SW 1271 (cell line): ENCODE measurements around the gene PHTF1.
A peak's percentile ranks its signal among the peaks of the same experiment; 100 is the strongest.
"Not testable (repeated sequence)": the region's sequence is repeated elsewhere in the genome, so short reads cannot be mapped to it uniquely, and the experiment has no call there.

Experiments used
- DNase-seq, 2 experiments: peaks; one replicate each; lab custom pipeline; 2025; lab: John Stamatoyannopoulos, UW

PHTF1 gene

DNA sequence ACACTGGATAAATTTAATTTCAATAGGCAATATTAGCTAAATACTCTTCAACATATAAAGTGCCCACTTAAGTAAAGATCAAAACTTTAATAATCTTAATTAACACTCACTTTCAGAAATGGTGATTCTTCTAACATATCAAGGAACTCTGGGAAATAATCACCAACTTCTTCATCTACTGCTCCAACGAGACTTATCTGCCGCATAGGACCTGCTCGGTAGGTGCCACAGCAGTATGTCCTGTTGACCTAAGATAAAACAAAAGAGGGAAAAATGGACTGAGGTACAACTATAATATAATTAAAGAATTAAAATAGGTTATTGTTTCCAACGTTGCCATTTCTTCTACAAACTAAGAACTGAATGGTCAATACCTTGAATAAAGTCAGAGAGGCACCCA is 18.3 kb upstream of the PHTF1 start:
- no peak for DNase-seq

DNA sequence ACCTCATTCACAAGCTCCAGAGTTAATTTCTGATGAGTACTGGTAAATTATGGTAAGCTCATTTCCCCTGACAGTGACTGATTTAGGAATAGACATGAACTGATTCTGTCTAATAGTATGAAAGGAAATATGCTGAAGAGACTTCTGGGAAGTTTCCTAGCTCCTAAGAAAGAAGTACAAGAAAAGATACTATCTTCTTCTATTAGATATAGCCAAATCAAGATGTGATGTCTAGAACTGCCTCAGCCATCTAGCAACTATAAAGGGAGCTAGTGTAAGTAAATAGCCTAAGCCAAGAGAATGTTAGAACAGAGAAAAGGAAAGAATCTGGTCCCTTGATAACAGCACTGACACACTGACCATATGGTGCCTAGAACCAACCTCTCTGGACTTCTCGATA is 10.7 kb upstream of the PHTF1 start:
- no peak for DNase-seq

GRCh38 chr1:113769601-113769970 is 10.3 kb upstream of the PHTF1 start:
- no peak for DNase-seq

DNA sequence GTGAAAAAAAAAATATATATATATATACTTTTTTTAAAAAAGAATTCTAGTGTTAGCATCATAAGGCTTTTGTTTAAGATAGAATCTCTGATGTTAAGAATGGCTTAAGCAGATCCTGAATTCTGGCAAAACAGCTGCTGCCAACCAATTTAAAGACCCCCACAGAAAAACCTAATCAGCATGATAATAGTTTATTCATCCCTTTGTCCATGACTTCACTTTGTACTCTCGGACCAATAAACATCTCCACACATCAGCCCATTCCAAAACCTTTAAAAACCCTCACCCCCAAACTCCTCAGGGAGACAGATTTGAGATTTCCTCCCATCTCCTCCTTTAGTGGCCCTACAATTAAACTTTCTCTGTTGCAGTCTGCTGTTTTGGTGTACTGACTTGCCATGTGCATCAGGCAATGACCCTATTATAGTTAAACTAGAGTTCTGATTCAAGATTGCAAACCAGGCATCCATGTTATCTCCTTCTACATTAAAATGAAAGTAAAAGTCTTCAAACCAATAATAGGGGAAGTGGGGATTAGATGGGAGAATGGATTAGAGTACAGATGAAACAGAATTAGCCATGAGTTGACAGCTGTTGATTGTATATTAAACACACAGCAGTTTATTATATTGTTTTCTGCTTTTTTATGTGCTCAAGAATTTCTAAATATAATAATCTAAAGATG is 9.8 kb upstream of the PHTF1 start:
- DNase-seq: no peak

- DNase-seq: no peak
Observed at GRCh38 chr1:113765306-113766230, 6.3 kb upstream of the PHTF1 start.

DNA sequence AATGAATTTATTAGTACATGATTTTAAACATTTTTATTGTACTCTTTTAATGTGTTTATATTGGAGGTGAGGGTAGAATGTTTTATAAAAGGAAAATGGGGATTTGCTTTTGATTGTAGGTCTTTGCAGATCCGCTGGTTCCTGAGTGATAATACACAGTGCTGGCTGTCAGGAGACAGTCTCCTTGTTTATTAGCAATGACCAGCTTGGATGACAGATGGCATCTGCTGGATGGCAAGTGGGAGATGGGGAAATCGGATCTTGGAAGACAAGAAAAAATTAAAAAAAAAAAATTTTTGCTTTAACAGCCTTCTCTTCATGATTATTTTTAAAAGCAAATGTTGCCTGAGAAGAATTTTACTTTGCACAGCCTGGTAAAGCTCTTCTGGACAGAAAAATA is 4.4 kb upstream of the PHTF1 start:
- no peak for DNase-seq

GRCh38 chr1:113761937-113762336 is 2.7 kb upstream of the PHTF1 start:
- no peak for DNase-seq

DNA sequence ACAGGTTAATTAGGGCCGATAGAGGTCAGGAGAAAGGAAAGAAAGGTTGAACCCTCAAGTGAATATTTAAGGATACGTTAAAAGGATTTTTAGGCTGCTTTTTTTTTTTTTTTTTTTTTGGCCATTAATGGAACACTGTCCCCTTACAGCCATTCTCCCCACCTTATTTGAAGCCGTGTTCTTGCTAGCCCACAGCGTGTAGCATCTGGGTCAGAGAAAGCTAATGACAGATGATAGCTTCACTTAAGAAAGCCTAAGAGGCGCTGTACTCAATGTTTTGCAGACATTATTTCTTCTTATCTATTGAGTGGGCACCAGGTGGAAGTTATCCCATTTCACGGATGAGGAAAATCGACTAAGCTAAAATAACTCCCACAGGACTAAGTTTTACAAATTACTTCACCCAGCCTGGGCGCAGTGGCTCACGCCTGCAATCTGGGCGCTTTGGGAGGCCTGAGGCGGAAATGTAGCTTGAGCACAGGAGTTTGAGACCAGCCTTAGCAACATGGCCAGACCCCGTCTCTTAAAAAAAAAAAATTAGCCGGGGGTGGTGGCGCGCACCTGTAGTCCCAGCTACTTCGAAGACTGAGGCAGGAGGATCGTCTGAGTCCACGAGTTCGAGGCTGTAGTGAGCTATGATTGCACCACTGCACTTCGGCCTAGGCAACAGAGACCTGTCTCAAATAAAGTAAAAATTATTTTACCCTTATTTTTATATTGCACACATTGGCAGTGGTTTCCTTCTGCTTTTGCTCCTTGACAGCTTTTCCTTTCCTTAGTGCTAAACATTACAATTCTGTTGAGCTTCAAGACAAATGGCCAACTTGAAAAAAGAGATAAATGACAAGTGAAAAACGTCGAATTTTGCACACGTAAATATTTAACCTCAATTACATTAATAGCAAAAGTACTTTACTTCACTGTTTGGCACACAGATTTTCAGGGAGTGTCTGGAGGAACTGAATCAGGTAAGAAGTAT is 1.1 kb upstream of the PHTF1 start:
- DNase-seq: no peak

- peak; percentile 12 to 45 for DNase-seq
Observed at GRCh38 chr1:113758631-113759332, 504 bp downstream of the PHTF1 start.

- no peak for DNase-seq
Observed at GRCh38 chr1:113756461-113756860, 2.8 kb downstream of the PHTF1 start.

GRCh38 chr1:113753333-113753732 is 6.0 kb downstream of the PHTF1 start:
- DNase-seq: not testable (repeated sequence)

DNA sequence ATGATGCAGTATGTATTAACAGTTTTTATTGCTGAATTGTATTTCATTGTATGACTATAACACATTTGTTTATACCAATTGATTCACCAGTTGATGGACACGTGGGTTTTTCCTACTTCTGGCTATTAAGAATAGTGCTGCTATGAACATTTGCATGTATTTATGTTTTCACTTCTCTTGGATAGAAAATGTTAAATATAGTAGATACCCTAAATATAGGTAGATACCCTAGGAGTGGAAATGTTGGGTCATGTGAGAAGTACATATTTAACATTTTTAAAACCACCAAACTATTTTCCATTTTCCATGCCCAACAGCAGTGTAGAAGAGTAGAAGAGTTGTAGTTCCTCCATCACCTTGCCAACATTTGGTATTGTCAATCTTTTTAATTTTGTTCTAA is 7.8 kb downstream of the PHTF1 start:
- DNase-seq: no peak

DNA sequence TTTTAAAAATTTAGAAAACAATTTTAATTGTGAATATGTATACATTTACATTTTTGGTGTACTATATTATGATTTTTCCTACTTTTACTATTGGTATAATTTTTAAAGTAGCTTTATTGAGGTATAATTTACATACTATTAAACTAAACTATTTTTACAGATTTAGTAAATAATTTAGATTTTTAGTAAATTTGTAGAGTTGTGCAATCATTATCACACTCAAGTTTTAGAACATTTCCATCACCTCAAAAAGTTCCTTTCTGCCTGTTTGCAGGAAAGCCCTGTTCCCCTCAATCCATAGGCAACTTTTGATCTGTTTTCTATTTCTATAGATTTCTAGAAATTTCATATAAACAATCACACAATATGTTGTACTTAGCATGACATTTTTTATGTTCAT is 8.2 kb downstream of the PHTF1 start:
- no peak for DNase-seq

DNA sequence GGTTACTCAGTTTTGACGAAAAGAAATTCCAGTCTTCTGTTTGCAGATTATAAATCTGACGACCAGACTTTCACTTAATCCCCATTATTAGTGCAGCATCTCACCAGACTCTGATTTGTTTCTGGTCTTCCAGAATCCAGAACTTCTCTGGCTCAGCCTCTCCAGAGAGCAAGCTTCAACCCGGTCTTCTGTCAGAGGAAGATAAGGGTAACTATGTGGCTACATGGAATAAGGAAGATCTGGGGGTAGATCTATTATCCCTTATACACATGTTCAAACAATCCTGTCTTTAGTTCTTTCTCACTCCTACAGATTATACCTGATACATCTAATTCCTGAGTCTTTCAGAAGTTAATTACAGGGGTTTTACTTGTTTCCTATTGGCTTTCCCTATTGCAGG is 9.9 kb downstream of the PHTF1 start:
- no peak for DNase-seq

- DNase-seq: peak in 1 of 2 experiments; percentile 15
Observed at GRCh38 chr1:113747376-113747775, 11.9 kb downstream of the PHTF1 start.

DNA sequence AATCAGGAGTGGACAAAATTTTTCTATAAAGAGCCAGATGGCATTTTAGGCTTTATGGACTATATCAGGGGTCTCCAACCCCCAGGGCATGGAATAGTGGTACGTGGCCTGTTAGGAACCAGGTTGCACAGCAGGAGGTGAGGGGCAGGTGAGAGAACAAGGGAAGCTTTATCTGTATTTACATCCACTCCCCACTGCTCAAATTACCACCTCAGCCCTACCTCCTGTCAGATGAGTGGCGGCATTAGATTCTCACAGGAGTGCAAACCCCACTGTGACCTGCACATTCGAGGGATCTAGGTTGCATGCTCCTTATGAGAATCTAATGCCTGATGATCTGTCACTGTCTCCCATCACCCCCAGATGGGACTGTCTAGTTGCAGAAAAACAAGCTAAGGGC is 13.9 kb downstream of the PHTF1 start:
- DNase-seq: no peak

DNA sequence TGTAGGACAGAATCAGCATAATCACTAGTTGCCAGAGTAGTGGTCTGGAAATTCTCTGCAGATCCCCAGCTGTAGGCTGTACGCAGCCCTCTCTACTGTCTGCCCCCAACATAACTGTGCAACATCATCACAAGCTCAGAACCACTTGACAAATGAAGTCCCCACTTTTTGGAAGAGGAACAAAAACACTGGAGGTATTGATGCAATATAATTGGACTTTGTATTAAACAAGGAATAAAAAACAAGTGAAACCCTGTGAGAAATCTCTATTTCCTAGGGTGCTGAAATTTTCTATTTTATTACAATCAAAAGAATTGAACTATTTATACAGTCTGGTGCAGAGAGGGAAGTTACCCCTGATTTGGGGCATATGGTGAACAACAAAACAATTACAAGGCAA is 15.2 kb downstream of the PHTF1 start:
- no peak for DNase-seq

GRCh38 chr1:113742515-113742914 is 16.8 kb downstream of the PHTF1 start:
- DNase-seq: no peak

GRCh38 chr1:113734357-113735055 is 24.8 kb downstream of the PHTF1 start:
- no peak for DNase-seq

- no peak for DNase-seq
Observed at GRCh38 chr1:113732802-113733201, 26.5 kb downstream of the PHTF1 start.

- no peak for DNase-seq
Observed at GRCh38 chr1:113721010-113721409, 38.3 kb downstream of the PHTF1 start.
